HepG2 (cell line): ENCODE measurements around the gene ELP4. TPM values are rescaled to one million over a fixed set of nuclear protein-coding genes. Genes with fewer than 3 reads are reported as not detected.

Experiments
- ATAC-seq: fragments of 200-7000 bp; cut with Tn5 transposase; 3 replicates; pipeline ENCODE4 v1.9.1; 2020; ENCODE audit warnings: mild to moderate bottlenecking, moderate library complexity
- BruUV-seq: library from RNA; stranded (reverse); fragments of 400-500 nt; replicated peaks from 2 replicates; lab custom pipeline; 2021; lab: Mats Ljungman, UMichigan
- CTCF ChIA-PET: fragments of 300-600 bp; formaldehyde crosslinking; extraction: SDS; loops from one replicate; lab custom pipeline; 2021; ENCODE audit warnings: low total read pairs, inconsistent platforms, low intra/inter-chr PET ratio; lab: Yijun Ruan, JAX
- POLR2A ChIA-PET: fragments of 350-600 bp; sonication (Branson Sonifier 250); formaldehyde crosslinking; loops from one replicate; lab custom pipeline; 2020; ENCODE audit warnings: antibody characterized with exemption, inconsistent platforms; lab: Yijun Ruan, JAX
- DNase-seq: peaks from one replicate; pipeline ENCODE4 v3.0.0-alpha.2; 2015; ENCODE audit warnings: low spot score
- FAIRE-seq: peaks from 3 replicates; lab custom pipeline; 2011; peaks lifted over from hg19 to GRCh38; lab: Jason Lieb, UNC
- H2AFZ ChIP-seq: one replicate; pipeline ENCODE4 v1.6.1; 2011; ENCODE audit warnings: low read length, inconsistent platforms
- H3K27ac ChIP-seq: fragments of 300-600 bp; 3 replicates; pipeline ENCODE4 v1.8.0; 2011; ENCODE audit warnings: mixed run types, mild to moderate bottlenecking, mixed read lengths, low read length, inconsistent platforms; ENCODE audit not compliant: insufficient read depth; ENCODE audit errors: extremely low read length
- H3K27me3 ChIP-seq, 2 experiments: fragments of 200-600 bp in 1 of 2; 2 replicates in 1 of 2; 3 replicates in 1 of 2; pipeline versions ENCODE4 v1.6.0 to v1.8.0; 2011; ENCODE audit warnings: low read length in 2 of 2, mild to moderate bottlenecking in 2 of 2, moderate library complexity in 2 of 2, inconsistent platforms in 1 of 2; ENCODE audit not compliant: insufficient read depth in 2 of 2, control insufficient read depth in 1 of 2
- H3K36me3 ChIP-seq, 2 experiments: fragments of 200-600 bp in 1 of 2; replicated peaks in 1 of 2; 2 replicates in 1 of 2; 3 replicates in 1 of 2; pipeline versions ENCODE4 v1.5.1 to v1.8.0; 2011; ENCODE audit warnings: low read length in 2 of 2, inconsistent platforms in 1 of 2; ENCODE audit not compliant: insufficient read depth in 2 of 2, control insufficient read depth in 1 of 2
- H3K4me1 ChIP-seq: 2 replicates; pipeline ENCODE4 v1.5.1; 2012; ENCODE audit warnings: low read length, inconsistent platforms; ENCODE audit not compliant: insufficient read depth
- H3K4me2 ChIP-seq: 2 replicates; pipeline ENCODE4 v1.6.0; 2011; ENCODE audit warnings: low read depth, low read length, inconsistent platforms
- H3K4me3 ChIP-seq, 3 experiments: fragments of 200-600 bp in 1 of 3; sonication (generic), shearing (Covaris generic) in 1 of 3; replicated peaks in 1 of 3; 2 replicates each; pipeline ENCODE4 v1.5.1; 2011 to 2016; ENCODE audit warnings: low read length in 3 of 3, inconsistent platforms in 2 of 3, low read depth in 2 of 3, mild to moderate bottlenecking in 2 of 3, control low read depth in 1 of 3, mixed read lengths in 1 of 3; ENCODE audit not compliant: insufficient read depth in 1 of 3
- H3K79me2 ChIP-seq: one replicate; pipeline ENCODE4 v1.6.1; 2011; ENCODE audit warnings: low read length, inconsistent platforms; ENCODE audit not compliant: insufficient read depth
- H3K9ac ChIP-seq: 2 replicates; pipeline ENCODE4 v1.6.0; 2011; ENCODE audit warnings: mild to moderate bottlenecking, low read depth, low read length, inconsistent platforms; ENCODE audit not compliant: insufficient read depth
- H3K9me3 ChIP-seq: 2 replicates; pipeline ENCODE4 v1.5.1; 2012; ENCODE audit warnings: mild to moderate bottlenecking, low read length
- H4K20me1 ChIP-seq: 2 replicates; pipeline ENCODE4 v1.6.0; 2011; ENCODE audit warnings: inconsistent platforms, mild to moderate bottlenecking, low read length, moderate library complexity; ENCODE audit not compliant: insufficient read depth
- CENPX ChIP-seq: sonication (generic); formaldehyde crosslinking; IDR thresholded peaks from 2 replicates; pipeline ENCODE4 v1.9.0; 2021; ENCODE audit warnings: mild to moderate bottlenecking, missing genetic modification reagents, moderate library complexity
- DNMT1 ChIP-seq: sonication (generic); formaldehyde crosslinking; IDR thresholded peaks from 2 replicates; pipeline ENCODE4 v1.5.1; 2020; ENCODE audit warnings: mild to moderate bottlenecking, missing genetic modification reagents
- FIP1L1 ChIP-seq: fragments of 200-400 bp; formaldehyde crosslinking; IDR thresholded peaks from 2 replicates; pipeline ENCODE4 v1.6.1; 2018; ENCODE audit warnings: low read depth, mild to moderate bottlenecking, low read length, moderate library complexity, borderline replicate concordance; ENCODE audit not compliant: insufficient read depth
- IKZF1 ChIP-seq: fragments of 450-650 bp; IDR thresholded peaks from 2 replicates; pipeline ENCODE4 v1.7.1; 2016
- KDM3A ChIP-seq: IDR thresholded peaks from 2 replicates; pipeline ENCODE4 v1.6.1; 2018; ENCODE audit warnings: low read depth, missing compliant biosample characterization
- MTA1 ChIP-seq: sonication (generic); formaldehyde crosslinking; IDR thresholded peaks from 2 replicates; pipeline ENCODE4 v1.4.0; 2020; ENCODE audit warnings: missing genetic modification reagents, mild to moderate bottlenecking, borderline replicate concordance
- ZMYM2 ChIP-seq: sonication (generic); formaldehyde crosslinking; IDR thresholded peaks from 2 replicates; pipeline ENCODE4 v1.8.0; 2022; ENCODE audit warnings: mild to moderate bottlenecking, missing genetic modification reagents
- ZNF335 ChIP-seq: sonication (generic); formaldehyde crosslinking; IDR thresholded peaks from 2 replicates; pipeline ENCODE4 v1.4.0; 2020; ENCODE audit warnings: missing genetic modification reagents
- WGBS: methylation state at CpG from one replicate; pipeline ENCODE4 v1.1.6; 2017; ENCODE audit warnings: low lambda C conversion rate; 5-methylcytosine and 5-hydroxymethylcytosine counted together
- in situ Hi-C: cut with HindIII; loops from 2 replicates; pipeline ENCODE4 v1.10.0; 2017; ENCODE audit warnings: low pct_unique_long_range_greater_than_20kb; ENCODE audit not compliant: extremely low pct_ligation_motif_present
- intact Hi-C: fragments of 100-400 bp; cut with micrococcal nuclease; formaldehyde crosslinking; loops from one replicate; pipeline ENCODE4 v1.10.0; 2022; ENCODE audit not compliant: unreplicated experiment
- polyA plus RNA-seq, 8 experiments: library from polyadenylated mRNA; depleted of rRNA in 3 of 8; stranded (reverse) in 7 of 8; unstranded in 1 of 8; fragments of >200 nt; fragmentation: Illumina TruSeq in 4 of 8; extraction: Trizol in 4 of 8; gene quantifications; 2 replicates each; pipeline versions ENCODE4 v1.2.1 to v1.2.3, GENCODE V29; 2011 to 2016; ENCODE audit warnings: low read depth in 4 of 8, missing spikeins in 1 of 8, mixed read lengths in 1 of 8; ENCODE audit not compliant: insufficient read depth in 1 of 8
- total RNA-seq, 5 experiments: library from RNA; depleted of rRNA; stranded (reverse); fragments of >200 nt; fragmentation: Illumina TruSeq; extraction: Trizol; gene quantifications; 2 replicates each; pipeline ENCODE4 v1.2.3, GENCODE V29; 2016; ENCODE audit warnings: low read depth in 1 of 5
- TF ChIP-seq, protein P1 (sequence below): sonication (generic); formaldehyde crosslinking; conservative IDR thresholded peaks from 2 replicates; pipeline ENCODE4 v1.4.0; 2020; ENCODE audit warnings: missing genetic modification reagents
- TF ChIP-seq, protein P2 (sequence below): sonication (generic); formaldehyde crosslinking; conservative IDR thresholded peaks from 2 replicates; pipeline ENCODE4 v1.4.0; 2020; ENCODE audit warnings: missing genetic modification reagents
- TF ChIP-seq, protein P3 (sequence below): fragments of 450-650 bp; IDR thresholded peaks from 2 replicates; pipeline ENCODE4 v1.6.1; 2017; ENCODE audit warnings: mild to moderate bottlenecking

ELP4 gene
- total and polyA plus RNA-seq, 2 of the 13 experiments (the other 11 are each of a cell fraction or from before 2014, with no cell fraction given) = 12.8 to 19.1 TPM

DNA sequence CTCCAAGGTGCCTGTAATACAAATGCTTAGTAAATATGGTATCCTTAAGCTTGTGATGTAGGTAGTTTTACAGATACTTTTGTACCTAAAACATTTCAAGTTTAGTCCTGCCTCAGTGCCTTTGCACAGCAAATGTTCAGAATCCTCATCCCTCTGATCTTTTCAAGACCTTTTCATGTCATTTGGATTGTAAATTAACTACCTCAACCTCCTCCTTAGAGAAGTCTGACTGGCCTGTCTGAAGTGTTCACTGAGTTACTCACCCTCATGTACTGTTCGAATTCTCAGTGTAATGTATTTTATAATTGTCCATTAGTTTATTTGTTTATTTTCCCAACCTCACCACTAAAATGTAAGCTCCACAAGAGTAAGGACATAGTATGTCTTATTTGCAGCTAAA is 147.5 kb downstream of the ELP4 start:
- no peak for FAIRE-seq
- Histone ChIP-seq H4K20me1 (no peaks in the 10 kb centered on the region), H3K4me1 (no peaks in the 10 kb centered on the region), H3K27ac (no peak overlapping the region), H3K79me2 (no peaks in the 10 kb centered on the region), H3K9ac (no peak overlapping the region), H3K36me3 (no peaks in the 10 kb centered on the region), H3K9me3 (no peaks in the 10 kb centered on the region)
- no TSS peak for BruUV-seq
- POLR2A ChIA-PET = no interaction called here
- CTCF ChIA-PET = no interaction called here
- no peak for DNase-seq
- intact Hi-C loops = no loop called here
- TF ChIP-seq MTA1 (CRISPR knock-in tag) (no peak), DNMT1 (no peak), ZMYM2 (CRISPR knock-in tag) (no peak), FIP1L1 (no peak), IKZF1 (no peak), CENPX (CRISPR knock-in tag) (no peak), KDM3A (CRISPR knock-in tag) (no peak), ZNF335 (CRISPR knock-in tag) (no peak)
- TF ChIP-seq, protein P1, sequence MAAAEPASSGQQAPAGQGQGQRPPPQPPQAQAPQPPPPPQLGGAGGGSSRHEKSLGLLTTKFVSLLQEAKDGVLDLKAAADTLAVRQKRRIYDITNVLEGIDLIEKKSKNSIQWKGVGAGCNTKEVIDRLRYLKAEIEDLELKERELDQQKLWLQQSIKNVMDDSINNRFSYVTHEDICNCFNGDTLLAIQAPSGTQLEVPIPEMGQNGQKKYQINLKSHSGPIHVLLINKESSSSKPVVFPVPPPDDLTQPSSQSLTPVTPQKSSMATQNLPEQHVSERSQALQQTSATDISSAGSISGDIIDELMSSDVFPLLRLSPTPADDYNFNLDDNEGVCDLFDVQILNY (CRISPR knock-in tag) = no peak
- TF ChIP-seq, protein P2, sequence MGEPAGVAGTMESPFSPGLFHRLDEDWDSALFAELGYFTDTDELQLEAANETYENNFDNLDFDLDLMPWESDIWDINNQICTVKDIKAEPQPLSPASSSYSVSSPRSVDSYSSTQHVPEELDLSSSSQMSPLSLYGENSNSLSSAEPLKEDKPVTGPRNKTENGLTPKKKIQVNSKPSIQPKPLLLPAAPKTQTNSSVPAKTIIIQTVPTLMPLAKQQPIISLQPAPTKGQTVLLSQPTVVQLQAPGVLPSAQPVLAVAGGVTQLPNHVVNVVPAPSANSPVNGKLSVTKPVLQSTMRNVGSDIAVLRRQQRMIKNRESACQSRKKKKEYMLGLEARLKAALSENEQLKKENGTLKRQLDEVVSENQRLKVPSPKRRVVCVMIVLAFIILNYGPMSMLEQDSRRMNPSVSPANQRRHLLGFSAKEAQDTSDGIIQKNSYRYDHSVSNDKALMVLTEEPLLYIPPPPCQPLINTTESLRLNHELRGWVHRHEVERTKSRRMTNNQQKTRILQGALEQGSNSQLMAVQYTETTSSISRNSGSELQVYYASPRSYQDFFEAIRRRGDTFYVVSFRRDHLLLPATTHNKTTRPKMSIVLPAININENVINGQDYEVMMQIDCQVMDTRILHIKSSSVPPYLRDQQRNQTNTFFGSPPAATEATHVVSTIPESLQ (CRISPR knock-in tag) = no peak
- TF ChIP-seq, protein P3, sequence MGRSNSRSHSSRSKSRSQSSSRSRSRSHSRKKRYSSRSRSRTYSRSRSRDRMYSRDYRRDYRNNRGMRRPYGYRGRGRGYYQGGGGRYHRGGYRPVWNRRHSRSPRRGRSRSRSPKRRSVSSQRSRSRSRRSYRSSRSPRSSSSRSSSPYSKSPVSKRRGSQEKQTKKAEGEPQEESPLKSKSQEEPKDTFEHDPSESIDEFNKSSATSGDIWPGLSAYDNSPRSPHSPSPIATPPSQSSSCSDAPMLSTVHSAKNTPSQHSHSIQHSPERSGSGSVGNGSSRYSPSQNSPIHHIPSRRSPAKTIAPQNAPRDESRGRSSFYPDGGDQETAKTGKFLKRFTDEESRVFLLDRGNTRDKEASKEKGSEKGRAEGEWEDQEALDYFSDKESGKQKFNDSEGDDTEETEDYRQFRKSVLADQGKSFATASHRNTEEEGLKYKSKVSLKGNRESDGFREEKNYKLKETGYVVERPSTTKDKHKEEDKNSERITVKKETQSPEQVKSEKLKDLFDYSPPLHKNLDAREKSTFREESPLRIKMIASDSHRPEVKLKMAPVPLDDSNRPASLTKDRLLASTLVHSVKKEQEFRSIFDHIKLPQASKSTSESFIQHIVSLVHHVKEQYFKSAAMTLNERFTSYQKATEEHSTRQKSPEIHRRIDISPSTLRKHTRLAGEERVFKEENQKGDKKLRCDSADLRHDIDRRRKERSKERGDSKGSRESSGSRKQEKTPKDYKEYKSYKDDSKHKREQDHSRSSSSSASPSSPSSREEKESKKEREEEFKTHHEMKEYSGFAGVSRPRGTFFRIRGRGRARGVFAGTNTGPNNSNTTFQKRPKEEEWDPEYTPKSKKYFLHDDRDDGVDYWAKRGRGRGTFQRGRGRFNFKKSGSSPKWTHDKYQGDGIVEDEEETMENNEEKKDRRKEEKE = no peak
- TF ChIP-seq, all 625 proteins: peak for 0
- no peak overlapping the region for H3K4me2 ChIP-seq
- no peaks in the 10 kb centered on the region for H3K27me3 ChIP-seq
- in situ Hi-C loops = no loop called here
- no peak overlapping the region for H3K4me3 ChIP-seq
- ATAC-seq = no peak
- H2AFZ ChIP-seq = no peak overlapping the region
- 88% methylated on average over 1 of the region's 1 CpG for WGBS
